Peyer's patch (tissue), 4 donors: ENCODE results near the gene ZNF74.
"Not testable (repeated sequence)": the region's sequence is repeated elsewhere in the genome, so short reads cannot be mapped to it uniquely, and the experiment has no call there.

Source experiments
- CTCF ChIP-seq, 6 experiments: fragments of 450-650 bp in 4 of 6; fragments of 200-600 bp in 2 of 6; sonication (generic) in 1 of 6; IDR thresholded peaks; one replicate each; pipeline ENCODE4 v1.5.1; 2017 to 2019; ENCODE audit warnings: antibody characterized with exemption in 6 of 6, mild to moderate bottlenecking in 3 of 6, moderate library complexity in 1 of 6
- POLR2A ChIP-seq, 2 donors: fragments of 450-650 bp; IDR thresholded peaks; one replicate each; pipeline ENCODE4 v1.5.1; 2017; ENCODE audit warnings: antibody characterized with exemption in 2 of 2, mild to moderate bottlenecking in 2 of 2, moderate library complexity in 2 of 2

- not testable (repeated sequence) for TF ChIP-seq CTCF, POLR2A (IDR thresholded peaks at IDR 0.05)
Observed at GRCh38 chr22:20409385-20409784, 15.4 kb downstream of the ZNF74 start.
